Fibroblast of the conjunctiva (primary cell): ENCODE measurements around the gene TNIP2.

Experiments used
- DNase-seq: peaks from one replicate; pipeline ENCODE4 v3.0.0-alpha.2; 2010; ENCODE audit warnings: low read depth

Gene TNIP2, protein sequence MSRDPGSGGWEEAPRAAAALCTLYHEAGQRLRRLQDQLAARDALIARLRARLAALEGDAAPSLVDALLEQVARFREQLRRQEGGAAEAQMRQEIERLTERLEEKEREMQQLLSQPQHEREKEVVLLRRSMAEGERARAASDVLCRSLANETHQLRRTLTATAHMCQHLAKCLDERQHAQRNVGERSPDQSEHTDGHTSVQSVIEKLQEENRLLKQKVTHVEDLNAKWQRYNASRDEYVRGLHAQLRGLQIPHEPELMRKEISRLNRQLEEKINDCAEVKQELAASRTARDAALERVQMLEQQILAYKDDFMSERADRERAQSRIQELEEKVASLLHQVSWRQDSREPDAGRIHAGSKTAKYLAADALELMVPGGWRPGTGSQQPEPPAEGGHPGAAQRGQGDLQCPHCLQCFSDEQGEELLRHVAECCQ

DNA sequence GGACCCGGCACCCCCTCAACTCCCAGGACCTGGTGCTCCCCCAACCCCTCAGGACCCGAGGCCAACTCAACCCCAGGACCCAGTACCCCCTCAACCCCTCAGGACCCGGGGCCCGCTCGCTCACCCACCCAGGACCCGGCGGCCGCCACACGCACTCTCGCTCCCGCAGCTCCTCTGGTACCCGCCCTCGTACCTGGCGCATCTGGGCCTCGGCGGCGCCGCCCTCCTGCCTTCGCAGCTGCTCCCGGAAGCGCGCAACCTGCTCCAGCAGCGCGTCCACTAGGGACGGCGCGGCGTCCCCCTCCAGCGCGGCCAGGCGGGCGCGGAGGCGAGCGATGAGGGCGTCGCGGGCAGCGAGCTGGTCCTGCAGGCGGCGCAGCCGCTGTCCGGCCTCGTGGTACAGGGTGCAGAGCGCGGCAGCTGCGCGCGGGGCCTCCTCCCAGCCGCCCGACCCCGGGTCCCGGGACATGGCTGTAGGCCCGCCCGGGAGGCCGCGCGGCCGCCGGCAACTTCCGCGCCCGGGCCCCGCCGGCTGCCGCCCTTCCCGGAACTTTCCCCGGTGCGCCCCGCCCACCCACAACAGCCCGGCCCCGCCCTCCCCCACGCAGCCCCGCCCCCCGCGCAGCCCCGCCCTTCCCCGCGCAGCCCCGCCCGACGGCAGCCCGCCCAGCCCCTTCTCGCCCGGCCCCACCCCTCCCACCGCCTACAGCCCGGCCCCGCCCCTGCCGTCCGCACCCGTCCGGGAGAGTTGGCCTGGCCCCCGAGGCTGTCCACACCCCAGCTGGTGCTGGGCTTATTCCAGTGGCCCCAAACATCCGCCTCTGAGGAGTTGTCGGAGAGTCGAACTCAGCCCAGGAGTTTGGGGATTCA is at the start of gene TNIP2:
Gene TNIP2 (minus strand): TSS at position 516 of the 870 bp plus-strand sequence. CDS start 47 bp downstream, at position 469.
- peak; percentile 76 for DNase-seq

- no peak for DNase-seq
Measured at GRCh38 chr4:2804973-2805501, 48.9 kb upstream of the TNIP2 start.

- no peak for DNase-seq
Measured at GRCh38 chr4:2804449-2804972, 48.4 kb upstream of the TNIP2 start.

DNA sequence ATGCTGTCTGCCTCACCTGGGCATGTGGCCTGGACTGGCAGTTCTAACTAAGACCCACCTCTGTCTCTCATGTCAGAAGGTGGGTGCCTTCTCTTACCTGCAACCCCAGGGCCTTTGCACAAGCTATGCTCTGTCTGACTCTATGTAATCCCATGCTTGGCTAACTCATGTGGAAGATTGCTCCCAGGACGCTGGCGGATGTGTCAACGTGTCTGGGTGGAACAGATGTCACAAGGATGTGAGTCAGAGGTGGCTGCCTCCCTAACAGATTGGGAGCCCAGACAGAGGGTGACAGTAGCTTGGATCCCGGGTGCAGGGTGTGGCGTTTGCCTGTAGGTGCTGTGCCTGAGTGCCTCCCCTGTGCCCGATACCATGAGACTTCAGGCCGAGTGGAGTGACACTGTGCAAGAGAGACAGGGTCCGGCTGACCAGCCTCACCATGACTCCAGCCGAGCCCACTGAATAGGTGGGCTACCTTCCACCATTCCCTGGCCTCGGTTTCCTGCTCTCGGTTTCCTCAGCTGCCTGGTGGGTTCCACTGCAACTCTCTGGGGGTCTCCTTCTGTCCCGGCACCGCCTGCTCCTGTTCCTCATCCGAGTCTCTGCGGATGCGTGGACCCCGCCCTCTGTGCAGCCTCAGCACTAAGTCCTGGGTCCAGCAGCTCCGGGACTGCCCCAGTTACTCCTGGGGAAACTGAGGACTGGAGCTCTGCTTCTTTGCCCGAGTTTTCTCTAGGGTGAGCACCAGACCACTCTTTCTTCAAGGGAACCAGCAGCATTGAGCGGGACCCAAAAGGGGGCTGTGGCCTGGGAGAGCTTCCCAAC is 47.7 kb upstream of the TNIP2 start:
- no peak for DNase-seq

DNA sequence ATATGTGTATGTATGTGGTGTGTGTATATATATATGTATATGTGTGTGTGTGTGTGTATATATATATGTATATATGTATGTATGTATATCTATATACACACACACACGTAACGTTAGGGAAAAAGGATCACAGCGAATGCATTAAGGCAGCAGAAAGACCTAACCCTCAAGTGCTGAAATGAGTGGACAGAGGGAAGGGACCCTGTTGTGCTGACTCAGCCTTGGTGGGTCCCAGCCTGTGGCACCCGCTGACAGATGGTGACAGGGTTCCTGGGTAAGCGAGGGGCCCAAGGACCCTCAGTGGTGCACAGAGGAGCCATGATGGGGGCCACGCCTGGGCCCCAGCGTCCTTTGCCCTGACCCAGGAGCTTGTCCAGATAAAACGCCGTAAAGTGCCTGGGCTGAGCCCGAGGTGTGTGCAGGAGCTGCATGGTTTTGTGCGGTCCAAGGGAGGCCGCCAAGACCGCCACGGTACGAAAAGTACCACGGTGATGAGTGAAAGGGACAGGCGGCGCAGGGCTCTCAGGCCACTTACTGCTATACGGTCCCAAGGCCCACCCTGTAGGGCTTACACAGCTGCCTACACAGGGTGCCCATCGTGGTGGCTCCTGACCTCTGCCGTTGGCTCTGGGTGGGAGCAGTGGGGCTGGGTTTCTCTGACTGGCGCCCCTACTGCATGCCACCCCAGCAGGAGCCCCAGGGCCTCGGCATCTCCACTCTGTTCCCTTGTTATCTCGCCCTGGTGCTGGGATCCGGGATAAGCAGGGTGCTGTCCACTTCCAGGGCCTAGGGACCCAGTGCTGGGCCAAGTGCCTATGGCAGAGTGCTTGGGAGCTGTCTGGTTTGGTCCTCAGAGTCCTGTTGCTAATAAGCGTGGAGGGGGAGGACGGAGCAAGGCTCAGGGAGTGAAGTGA is 46.7 kb upstream of the TNIP2 start:
- DNase-seq = no peak

- DNase-seq = no peak
Measured at GRCh38 chr4:2800691-2801596, 44.8 kb upstream of the TNIP2 start.

- no peak for DNase-seq
Measured at GRCh38 chr4:2799971-2800690, 44.0 kb upstream of the TNIP2 start.

GRCh38 chr4:2799224-2799911 is 43.2 kb upstream of the TNIP2 start:
- DNase-seq = no peak

DNA sequence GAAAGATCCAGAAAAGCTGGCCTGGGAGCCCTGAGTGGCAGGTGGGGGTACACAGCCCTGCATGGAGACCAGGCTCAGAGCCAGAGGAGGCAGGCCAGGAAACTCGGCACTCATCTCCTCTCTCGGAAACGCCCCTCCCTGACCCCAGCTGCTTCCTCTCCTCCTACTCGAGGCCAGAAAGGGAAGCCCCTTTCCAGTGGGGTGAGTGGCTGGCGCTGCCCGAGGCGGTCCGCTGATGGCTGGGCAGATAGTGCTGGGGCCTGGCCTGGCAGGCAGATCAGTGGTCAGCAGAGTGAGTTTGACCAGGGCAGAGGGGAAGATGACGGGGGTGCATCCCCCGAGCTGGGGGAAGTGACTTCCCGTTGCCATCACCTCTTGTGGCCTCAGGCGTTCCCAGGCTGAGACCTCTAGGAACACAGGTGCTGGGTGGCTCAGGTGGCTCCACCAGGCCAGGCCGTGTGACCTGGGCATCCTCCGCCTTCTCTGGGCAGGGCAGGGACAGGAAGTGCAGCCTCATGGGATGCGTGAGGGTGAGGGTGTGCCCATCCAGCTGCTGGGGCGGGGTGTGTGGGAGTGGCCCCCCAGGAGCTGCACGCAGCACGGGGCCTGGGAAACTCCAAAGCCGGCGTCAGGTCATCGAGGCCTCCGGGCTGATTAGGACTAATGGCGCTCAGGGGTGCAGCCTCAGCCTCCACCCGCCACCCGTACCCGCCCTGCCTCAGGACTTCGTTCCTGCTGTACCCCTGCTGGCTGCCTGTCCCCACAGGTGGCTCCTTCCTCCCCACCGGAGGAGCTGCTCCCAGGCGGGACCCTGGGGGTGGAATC is 42.5 kb upstream of the TNIP2 start:
- no peak for DNase-seq

DNA sequence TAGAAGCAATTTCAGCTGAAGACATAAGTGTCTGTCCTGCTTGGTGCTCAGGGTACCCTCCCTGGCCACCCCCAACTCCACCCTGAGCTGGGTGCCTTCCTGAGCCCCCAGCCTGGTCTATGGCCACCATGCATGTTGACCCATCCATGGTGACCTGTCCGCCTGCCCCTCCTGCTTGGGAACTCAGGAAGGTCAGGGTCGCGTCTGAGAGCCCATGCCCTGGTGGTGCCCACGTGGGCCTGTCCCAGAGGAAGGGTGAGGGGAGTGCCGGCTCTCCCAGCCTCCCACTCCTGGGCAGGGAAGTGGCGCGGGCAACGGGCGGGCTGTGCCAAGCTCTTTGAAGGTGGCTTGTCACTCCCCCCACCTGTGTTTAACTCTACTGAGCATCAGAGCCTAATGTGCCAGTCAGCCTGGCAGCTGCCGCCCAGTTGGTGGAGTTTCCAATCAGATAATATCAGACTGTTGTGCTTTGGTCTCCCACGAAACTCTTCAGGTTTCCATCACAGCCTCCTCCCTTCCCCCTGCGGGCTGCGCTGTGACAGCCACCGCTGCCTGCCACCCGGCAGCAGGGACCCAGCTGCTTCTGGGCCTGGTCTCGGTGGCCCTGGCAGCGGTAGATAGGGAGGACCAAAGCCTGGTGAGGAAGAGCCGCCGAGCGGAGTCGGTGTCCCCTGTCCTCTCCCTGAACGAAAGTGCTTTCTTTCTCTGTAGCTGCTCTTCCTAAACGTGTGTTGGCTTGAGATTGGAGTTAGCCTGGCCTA is 41.6 kb upstream of the TNIP2 start:
- no peak for DNase-seq

- no peak for DNase-seq
Measured at GRCh38 chr4:2796849-2797544, 40.9 kb upstream of the TNIP2 start.

DNA sequence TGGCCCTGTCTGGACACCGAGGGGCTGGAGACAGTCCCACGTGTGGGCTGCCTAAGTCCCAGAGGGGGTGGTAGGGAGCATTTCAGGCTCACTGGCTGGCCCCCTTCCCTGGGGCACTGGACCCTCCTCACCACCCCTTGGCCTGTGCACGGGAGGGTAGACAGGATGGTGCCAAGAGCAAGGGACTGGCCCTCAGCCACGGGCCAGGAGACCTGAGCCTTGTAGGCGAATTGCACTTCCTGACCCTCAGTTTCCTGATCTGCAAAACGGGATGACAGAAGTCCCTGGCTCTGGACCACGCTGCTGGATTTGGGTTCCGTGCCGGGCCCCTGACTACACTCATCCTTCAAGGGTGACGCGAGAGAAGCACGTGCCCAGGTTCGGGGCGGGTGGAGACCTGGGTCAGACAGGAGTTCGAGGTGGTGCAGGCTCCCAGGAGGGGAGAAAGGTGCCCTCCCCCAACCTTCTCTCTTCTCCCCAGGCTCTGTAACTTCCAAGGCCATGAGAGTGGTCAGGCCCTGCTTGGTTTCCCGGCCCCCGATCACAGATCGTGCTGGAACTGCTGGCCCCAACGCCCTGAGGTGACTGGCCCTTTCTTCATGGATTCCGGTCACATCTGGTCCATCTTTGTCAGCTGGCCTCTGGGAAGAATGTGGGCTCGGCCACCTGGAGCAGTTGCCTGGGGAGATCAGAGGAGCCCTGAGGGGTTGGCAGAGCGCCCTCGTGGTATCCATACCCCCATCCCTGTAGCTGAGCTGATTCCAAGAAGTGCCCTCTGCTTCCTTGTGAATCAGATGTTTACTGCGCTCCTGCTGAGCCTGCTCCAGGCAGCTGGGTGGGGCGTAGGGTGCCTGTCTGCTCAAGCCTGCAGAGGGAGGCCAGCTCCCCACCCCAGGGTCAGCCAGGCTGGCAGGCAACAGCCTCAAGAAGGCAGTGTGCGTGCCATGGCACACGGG is 40.0 kb upstream of the TNIP2 start:
- no peak for DNase-seq

GRCh38 chr4:2795300-2795892 is 39.3 kb upstream of the TNIP2 start:
- no peak for DNase-seq
